EH (cell line): ENCODE measurements around the gene AQP1.

ENCODE experiments used
- DNase-seq: peaks from one replicate; pipeline ENCODE4 v3.0.0-alpha.2; 2015; ENCODE audit warnings: low read depth

Gene AQP1

GRCh38 chr7:30906515-30907240, 5.0 kb upstream of the AQP1 start:
- DNase-seq: peak; percentile 84

GRCh38 chr7:30907527-30908267, 4.0 kb upstream of the AQP1 start:
- DNase-seq: peak; percentile 55

GRCh38 chr7:30908681-30909080, 3.0 kb upstream of the AQP1 start:
- no peak for DNase-seq

GRCh38 chr7:30909431-30909830, 2.2 kb upstream of the AQP1 start:
- no peak for DNase-seq

GRCh38 chr7:30910411-30911073, 1.1 kb upstream of the AQP1 start:
- DNase-seq: no peak

- DNase-seq: no peak
Measured at GRCh38 chr7:30911133-30911532, 520 bp upstream of the AQP1 start.

GRCh38 chr7:30912021-30912730, 523 bp downstream of the AQP1 start:
- DNase-seq: no peak

GRCh38 chr7:30912731-30912985, 1.0 kb downstream of the AQP1 start:
- no peak for DNase-seq

GRCh38 chr7:30912986-30913811, 1.5 kb downstream of the AQP1 start:
- no peak for DNase-seq

- DNase-seq: no peak
Measured at GRCh38 chr7:30913821-30914515, 2.3 kb downstream of the AQP1 start.

GRCh38 chr7:30914596-30914995, 2.9 kb downstream of the AQP1 start:
- DNase-seq: peak; percentile 87

GRCh38 chr7:30915005-30915601, 3.5 kb downstream of the AQP1 start:
- peak; percentile 60 for DNase-seq

- no peak for DNase-seq
Measured at GRCh38 chr7:30915751-30916150, 4.1 kb downstream of the AQP1 start.

GRCh38 chr7:30916255-30916654, 4.6 kb downstream of the AQP1 start:
- no peak for DNase-seq

GRCh38 chr7:30916767-30917166, 5.1 kb downstream of the AQP1 start:
- DNase-seq: no peak

GRCh38 chr7:30917216-30917893, 5.7 kb downstream of the AQP1 start:
- DNase-seq: no peak

GRCh38 chr7:30918676-30919075, 7.0 kb downstream of the AQP1 start:
- no peak for DNase-seq

GRCh38 chr7:30920021-30920583, 8.4 kb downstream of the AQP1 start:
- DNase-seq: peak; percentile 74

- peak; percentile 85 for DNase-seq
Measured at GRCh38 chr7:30920584-30921539, 9.2 kb downstream of the AQP1 start.
